NCI-H2081 (cell line): ENCODE measurements around the gene C1QC.
A peak's percentile ranks its signal among the peaks of the same experiment; 100 is the strongest.

Experiments used
- DNase-seq, 2 experiments: peaks; one replicate each; lab custom pipeline; 2025; lab: John Stamatoyannopoulos, UW

C1QC gene

GRCh38 chr1:22619252-22619651, 24.2 kb upstream of the C1QC start:
- no peak for DNase-seq

- DNase-seq, result no peak
Observed at GRCh38 chr1:22619798-22620197, 23.6 kb upstream of the C1QC start.

DNA sequence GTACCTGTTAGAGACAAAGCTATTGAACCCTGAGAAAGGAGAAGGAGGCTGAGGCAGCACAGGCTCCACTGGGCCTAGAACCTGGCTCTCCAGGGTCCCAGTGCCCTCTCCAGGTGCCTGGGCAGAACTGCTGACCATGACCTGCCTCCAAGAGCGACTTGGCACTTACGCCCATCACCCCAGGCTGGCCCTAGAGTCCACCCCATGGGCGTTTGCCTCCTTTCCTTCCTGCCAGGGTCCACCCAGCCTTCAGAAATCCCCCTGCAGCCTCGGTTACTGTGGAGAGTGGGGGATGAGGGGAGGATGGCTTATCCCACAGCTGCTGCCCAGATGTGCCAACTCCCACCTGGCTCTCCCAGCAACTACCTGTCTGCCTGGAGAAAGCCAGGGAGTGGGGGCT, 21.7 kb upstream of the C1QC start:
- no peak for DNase-seq

- DNase-seq, result no peak
Observed at GRCh38 chr1:22625262-22625925, 18.0 kb upstream of the C1QC start.

DNA sequence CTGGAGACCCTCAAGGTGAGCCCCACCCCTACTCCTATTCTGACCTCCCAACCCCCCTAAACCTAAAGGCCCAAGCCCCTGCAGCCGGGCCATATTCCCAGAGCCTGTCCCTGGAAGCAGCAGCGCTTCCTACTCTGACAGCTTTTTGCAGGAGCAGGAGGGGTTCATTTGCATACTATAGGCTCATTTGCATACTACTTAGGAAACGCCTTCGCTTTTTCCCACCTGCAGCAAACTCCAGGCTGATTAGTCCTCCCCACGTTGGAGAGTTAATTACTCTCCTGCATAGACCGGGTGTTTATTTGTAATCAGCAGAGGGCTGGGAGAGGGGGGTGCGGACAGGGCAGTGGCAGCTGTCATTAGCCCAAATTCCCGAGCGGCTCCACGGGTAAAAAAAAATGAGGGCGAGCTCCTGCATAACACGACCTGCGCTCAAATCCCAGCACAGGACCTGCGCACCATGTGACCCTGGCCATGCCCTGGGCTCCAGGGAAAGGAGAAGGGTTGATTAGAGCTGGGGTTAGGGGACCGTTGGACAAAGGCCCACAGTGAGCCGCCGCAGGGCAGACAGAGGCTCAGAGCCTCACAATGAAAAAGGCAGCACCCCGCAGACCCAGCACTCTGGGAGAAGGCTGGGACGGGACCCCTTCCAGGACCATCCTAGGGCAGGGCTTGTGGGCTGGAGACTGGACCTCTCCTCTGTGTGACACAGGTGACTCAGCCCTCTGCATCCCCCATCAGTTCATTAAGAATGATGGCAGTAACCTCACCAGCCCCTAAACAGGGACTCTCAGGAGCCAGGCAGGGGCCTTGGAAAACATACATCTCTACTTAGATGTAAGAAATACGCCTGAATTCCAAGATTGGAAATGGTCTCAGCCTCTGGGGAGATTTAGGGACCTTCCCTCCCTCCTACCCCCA, 16.9 kb upstream of the C1QC start:
- peak in 1 of 2 experiments; percentile 20 for DNase-seq

GRCh38 chr1:22627331-22627730, 16.1 kb upstream of the C1QC start:
- DNase-seq, result peak; percentile 64 to 83

GRCh38 chr1:22628698-22629444, 14.6 kb upstream of the C1QC start:
- no peak for DNase-seq

DNA sequence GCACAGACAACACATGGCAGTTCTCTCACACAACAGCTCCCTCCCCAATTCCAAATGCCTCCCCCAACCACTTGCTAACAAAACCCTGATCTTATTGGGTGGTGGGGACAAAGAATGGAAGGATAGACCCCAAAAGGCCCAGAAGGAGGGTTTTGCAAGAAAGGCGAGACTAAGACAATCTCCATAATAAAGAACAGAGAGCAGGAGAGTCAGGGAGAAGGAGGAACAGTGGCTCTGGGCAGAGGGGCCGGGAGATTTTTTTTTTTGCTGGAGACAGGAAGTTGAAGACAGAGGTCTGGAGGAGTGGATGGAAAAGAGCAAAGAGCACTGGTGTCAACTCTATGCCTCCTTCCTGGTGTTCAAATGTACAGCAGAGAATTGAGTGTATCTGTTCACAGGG, 13.5 kb upstream of the C1QC start:
- no peak for DNase-seq

- no peak for DNase-seq
Observed at GRCh38 chr1:22633697-22634463, 9.6 kb upstream of the C1QC start.

GRCh38 chr1:22635436-22635835, 8.0 kb upstream of the C1QC start:
- no peak for DNase-seq

GRCh38 chr1:22636353-22636752, 7.1 kb upstream of the C1QC start, which contains the start of gene C1QA:
Gene C1QA (plus strand): TSS chr1:22636628. CDS start chr1:22637617, 989 bp downstream.
- DNase-seq, result no peak

- peak; percentile 51 to 70 for DNase-seq
Observed at GRCh38 chr1:22636927-22637326, 6.5 kb upstream of the C1QC start.

- DNase-seq, result no peak
Observed at GRCh38 chr1:22637907-22638445, 5.5 kb upstream of the C1QC start.

- DNase-seq, result no peak
Observed at GRCh38 chr1:22638476-22639234, 4.8 kb upstream of the C1QC start.

- no peak for DNase-seq
Observed at GRCh38 chr1:22639286-22639685, 4.1 kb upstream of the C1QC start.

DNA sequence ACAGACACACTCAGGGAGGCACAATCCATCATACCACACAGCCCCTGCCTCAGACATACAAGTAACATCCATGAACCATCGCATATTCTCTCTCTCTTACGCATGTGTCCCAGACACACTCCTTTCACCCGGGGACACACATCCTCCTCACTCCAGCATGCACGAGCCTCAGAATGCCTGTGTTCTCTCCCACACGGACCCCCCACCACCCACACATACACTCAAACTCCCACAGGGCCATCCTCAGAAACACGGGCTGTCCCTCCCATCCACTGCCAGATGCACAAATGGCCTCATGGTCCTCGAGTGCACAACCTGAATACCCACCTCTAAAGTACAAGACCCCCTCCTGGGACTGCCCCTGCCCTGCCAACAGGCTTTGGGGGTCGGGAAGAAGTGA, 2.2 kb upstream of the C1QC start:
- DNase-seq, result no peak

DNA sequence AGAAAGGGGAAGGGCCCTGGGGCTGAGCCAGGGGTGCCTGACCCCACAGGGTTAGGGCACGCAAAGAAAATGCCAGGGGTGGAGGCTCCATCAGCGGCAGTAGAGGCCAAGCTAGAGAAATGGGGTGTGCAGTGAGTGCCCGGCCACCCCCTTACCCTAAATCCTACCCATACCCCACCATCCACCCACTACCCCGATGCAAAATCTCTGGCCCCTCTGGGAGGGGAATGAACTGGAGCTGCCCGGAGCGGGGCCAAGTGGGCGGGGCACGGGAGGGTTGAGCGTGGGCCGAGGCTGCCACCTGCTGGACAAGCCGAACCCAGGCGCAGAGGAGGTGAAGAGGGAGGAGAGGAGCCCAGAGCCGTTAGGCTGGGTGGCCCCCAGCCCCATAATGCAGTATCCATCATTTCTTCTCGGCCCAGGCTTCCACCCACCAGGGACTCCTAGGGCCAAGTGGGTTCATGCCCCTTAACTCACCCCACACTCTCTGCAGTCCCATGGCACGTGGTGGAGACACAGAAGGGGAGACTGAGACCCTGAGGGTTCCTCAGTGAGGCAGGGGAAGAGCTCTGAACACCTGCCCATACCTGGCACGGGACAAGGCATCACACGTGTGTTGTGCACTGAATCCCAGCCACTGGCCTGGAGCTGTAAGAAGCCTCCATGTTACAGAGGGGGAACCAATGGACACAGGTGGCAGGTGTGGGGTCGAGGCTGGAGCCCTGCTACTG, 1.4 kb upstream of the C1QC start:
- peak; percentile 50 to 67 for DNase-seq

GRCh38 chr1:22643928-22644327, 495 bp downstream of the C1QC start:
- no peak for DNase-seq

GRCh38 chr1:22645931-22646330, 2.5 kb downstream of the C1QC start:
- DNase-seq, result no peak

GRCh38 chr1:22646384-22646783, 3.0 kb downstream of the C1QC start:
- no peak for DNase-seq
